Upper lobe of left lung (tissue), 4 donors: Measurements from ENCODE around the gene EHMT1.
A peak's percentile ranks its signal among the peaks of the same experiment; 100 is the strongest.

Experiments used
- CTCF ChIP-seq, 6 experiments: fragments of 450-650 bp in 4 of 6; fragments of 200-600 bp in 2 of 6; sonication (generic) in 2 of 6; IDR thresholded peaks; one replicate each; pipeline ENCODE4 v1.5.1; 2016 to 2019; ENCODE audit warnings: antibody characterized with exemption in 6 of 6
- EP300 ChIP-seq, 4 donors: sonication (generic); formaldehyde crosslinking; IDR thresholded peaks; one replicate each; pipeline ENCODE4 v1.5.1; 2017; ENCODE audit warnings: antibody characterized with exemption in 4 of 4, control low read depth in 2 of 4
- POLR2AphosphoS5 ChIP-seq, 2 donors: sonication (generic); formaldehyde crosslinking; IDR thresholded peaks; one replicate each; pipeline ENCODE4 v1.5.1; 2017; ENCODE audit warnings: antibody characterized with exemption in 2 of 2

- TF ChIP-seq POLR2AphosphoS5 (IDR thresholded peaks at IDR 0.05) (peak in 1 of 2 donors; percentile 68), CTCF (IDR thresholded peaks at IDR 0.05) (no peak), EP300 (IDR thresholded peaks at IDR 0.05) (no peak)
These were observed at the start of gene EHMT1 for GRCh38 chr9:137618105-137619067.
